Esophagus (tissue), 2 donors: Measurements from ENCODE around the gene NOS3. TPM values are rescaled to one million over a fixed set of nuclear protein-coding genes. Genes with fewer than 3 reads are reported as not detected.

Source experiments
- H3K27ac ChIP-seq, 2 donors: one replicate each; pipeline ENCODE4 v1.5.1; 2013; ENCODE audit warnings: low read depth in 2 of 2, mild to moderate bottlenecking in 2 of 2, inconsistent platforms in 1 of 2, low read length in 1 of 2, moderate library complexity in 1 of 2
- H3K27me3 ChIP-seq, 2 donors: one replicate each; pipeline ENCODE4 v1.6.1; 2013; ENCODE audit warnings: low read length in 2 of 2, control low read depth in 1 of 2, mild to moderate bottlenecking in 1 of 2; ENCODE audit not compliant: insufficient read depth in 2 of 2, control insufficient read depth in 1 of 2
- H3K36me3 ChIP-seq, 2 donors: one replicate each; pipeline ENCODE4 v1.6.1; 2013; ENCODE audit warnings: low read length in 1 of 2; ENCODE audit not compliant: control insufficient read depth in 2 of 2, insufficient read depth in 2 of 2
- H3K4me1 ChIP-seq, 2 donors: one replicate each; pipeline ENCODE4 v1.6.1; 2013; ENCODE audit warnings: low read length in 1 of 2; ENCODE audit not compliant: control insufficient read depth in 2 of 2, insufficient read depth in 2 of 2
- H3K4me3 ChIP-seq, 2 donors: one replicate each; pipeline ENCODE4 v1.5.1; 2013; ENCODE audit warnings: low read length in 2 of 2, mild to moderate bottlenecking in 2 of 2, low read depth in 1 of 2, moderate library complexity in 1 of 2
- H3K9me3 ChIP-seq, 2 donors: one replicate each; pipeline ENCODE4 v1.6.1; 2013; ENCODE audit warnings: mild to moderate bottlenecking in 2 of 2, low read depth in 1 of 2, low read length in 1 of 2, moderate library complexity in 1 of 2; ENCODE audit not compliant: control insufficient read depth in 2 of 2, insufficient read depth in 1 of 2
- WGBS, 2 donors: extraction: QIAGEN DNeasy Blood & Tissue Kit; methylation state at CpG; one replicate each; pipeline ENCODE4 v1.1.7; 2013; 5-methylcytosine and 5-hydroxymethylcytosine counted together
- polyA plus RNA-seq, 2 donors: library from polyadenylated mRNA; stranded (reverse); fragments of 200-250 nt; gene quantifications; one replicate each; pipeline ENCODE4 v1.2.3, GENCODE V29; 2013
- donor health status: healthy with polysubstance abuse.
- donor health status: Bipolar disorder and iron deficiency.

NOS3 gene
- polyA plus RNA-seq, 2 donors, result 4.5 to 4.9 TPM

GRCh38 chr7:151028948-151029501, 38.2 kb downstream of the NOS3 start:
- H3K27me3 ChIP-seq, result no peaks in the 10 kb centered on the region
- H3K4me3 ChIP-seq, result peak overlapping the region; percentile 81 to 85
- peak overlapping the region; percentile 90 to 96 for H3K27ac ChIP-seq
- peaks cover 3 to 6% of the 10 kb centered on the region in 2 donors for H3K36me3 ChIP-seq
- H3K4me1 ChIP-seq, result peaks cover 0 to 2% of the 10 kb centered on the region in 2 donors
- 50 to 54% methylated on average over 17 of the region's 17 CpGs for WGBS, 2 donors
- H3K9me3 ChIP-seq, result no peaks in the 10 kb centered on the region

GRCh38 chr7:151031011-151031410, 40.2 kb downstream of the NOS3 start:
- Histone ChIP-seq H3K27ac (no peak overlapping the region), H3K9me3 (no peaks in the 10 kb centered on the region), H3K4me3 (no peak overlapping the region), H3K36me3 (peaks cover 11 to 22% of the 10 kb centered on the region in 2 donors), H3K4me1 (peaks cover 0 to 2% of the 10 kb centered on the region in 2 donors), H3K27me3 (no peaks in the 10 kb centered on the region)
- 92 to 93% methylated on average over 4 of the region's 4 CpGs for WGBS, 2 donors

GRCh38 chr7:151032936-151033863, 42.4 kb downstream of the NOS3 start:
- WGBS, 2 donors, result 85 to 88% methylated on average over 17 of the region's 17 CpGs
- peaks cover 0 to 2% of the 10 kb centered on the region in 2 donors for H3K4me1 ChIP-seq
- peaks cover 11 to 34% of the 10 kb centered on the region in 2 donors for H3K36me3 ChIP-seq
- no peak overlapping the region for H3K27ac ChIP-seq
- H3K9me3 ChIP-seq, result no peaks in the 10 kb centered on the region
- no peaks in the 10 kb centered on the region for H3K27me3 ChIP-seq
- H3K4me3 ChIP-seq, result no peak overlapping the region

GRCh38 chr7:151033864-151034249, 43.0 kb downstream of the NOS3 start:
- Histone ChIP-seq H3K27ac (no peak overlapping the region), H3K4me3 (no peak overlapping the region), H3K27me3 (no peaks in the 10 kb centered on the region), H3K36me3 (peaks cover 11 to 34% of the 10 kb centered on the region in 2 donors), H3K4me1 (peaks cover 0 to 2% of the 10 kb centered on the region in 2 donors), H3K9me3 (no peaks in the 10 kb centered on the region)
- WGBS, 2 donors, result 81 to 85% methylated on average over 5 of the region's 5 CpGs

GRCh38 chr7:151034312-151035025, 43.7 kb downstream of the NOS3 start:
- Histone ChIP-seq H3K27ac (no peak overlapping the region), H3K4me3 (no peak overlapping the region), H3K27me3 (no peaks in the 10 kb centered on the region), H3K36me3 (peaks cover 11 to 34% of the 10 kb centered on the region in 2 donors), H3K9me3 (no peaks in the 10 kb centered on the region), H3K4me1 (peaks cover 0 to 3% of the 10 kb centered on the region in 2 donors)
- WGBS, 2 donors, result 90 to 92% methylated on average over 21 of the region's 21 CpGs

GRCh38 chr7:151035026-151035717, 44.4 kb downstream of the NOS3 start:
- WGBS, 2 donors, result 86% methylated on average over 21 of the region's 21 CpGs
- peaks cover 11 to 34% of the 10 kb centered on the region in 2 donors for H3K36me3 ChIP-seq
- H3K4me3 ChIP-seq, result no peak overlapping the region
- H3K9me3 ChIP-seq, result no peaks in the 10 kb centered on the region
- H3K4me1 ChIP-seq, result peaks cover 0 to 3% of the 10 kb centered on the region in 2 donors
- H3K27me3 ChIP-seq, result no peaks in the 10 kb centered on the region
- no peak overlapping the region for H3K27ac ChIP-seq

- Histone ChIP-seq H3K9me3 (no peaks in the 10 kb centered on the region), H3K4me3 (no peak overlapping the region), H3K27me3 (no peaks in the 10 kb centered on the region), H3K27ac (no peak overlapping the region), H3K4me1 (peaks cover 0 to 3% of the 10 kb centered on the region in 2 donors), H3K36me3 (peaks cover 11 to 34% of the 10 kb centered on the region in 2 donors)
- 92 to 95% methylated on average over 17 of the region's 17 CpGs for WGBS, 2 donors
Measured at GRCh38 chr7:151035902-151036301, 45.1 kb downstream of the NOS3 start.

- Histone ChIP-seq H3K27ac (peak overlapping the region in 1 of 2 donors; percentile 4), H3K4me3 (no peak overlapping the region), H3K9me3 (no peaks in the 10 kb centered on the region), H3K27me3 (no peaks in the 10 kb centered on the region), H3K36me3 (peaks cover 11 to 36% of the 10 kb centered on the region in 2 donors), H3K4me1 (peaks cover 0 to 3% of the 10 kb centered on the region in 2 donors)
- 45 to 49% methylated on average over 12 of the region's 12 CpGs for WGBS, 2 donors
Measured at GRCh38 chr7:151038951-151039849, 48.4 kb downstream of the NOS3 start.
